ENCODE data around the gene ARL8A. TPM values are rescaled to one million over a fixed set of nuclear protein-coding genes. Genes with fewer than 3 reads are reported as not detected.
A peak's percentile ranks its signal among the peaks of the same experiment; 100 is the strongest.

ARL8A gene
- total RNA-seq, 2 donors from 2014 or later: 72.8 to 82.0 TPM

- no peaks in the 10 kb centered on the region for H3K27me3 ChIP-seq (ENCODE audit: control insufficient read depth, insufficient read depth, low read length, poor library complexity, severe bottlenecking)
- peaks cover 39% of the 10 kb centered on the region for H3K4me1 Mint-ChIP-seq
- WGBS, 2 experiments (ENCODE audit: insufficient coverage in 1 of 2, insufficient read length in 1 of 2): 84 to 88% methylated on average over 7 to 13 of the region's 13 CpGs
- H3K4me3 Mint-ChIP-seq: no peak overlapping the region
- no peak for TF ChIP-seq CTCF (conservative IDR thresholded peaks at IDR 0.05)
- H3K27ac Mint-ChIP-seq: peak overlapping the region; percentile 74
- H3K4me1 ChIP-seq (ENCODE audit: control insufficient read depth, insufficient read depth, low read length): peaks cover 10% of the 10 kb centered on the region
- no peaks in the 10 kb centered on the region for H3K9me3 ChIP-seq (ENCODE audit: control insufficient read depth, low read length)
- H3K4me3 ChIP-seq (ENCODE audit: low read length): no peak overlapping the region
- H3K9ac ChIP-seq (ENCODE audit: extremely low read depth, low read length, poor library complexity, severe bottlenecking): no peak overlapping the region
- H3K9me3 Mint-ChIP-seq: no peaks in the 10 kb centered on the region
- peak overlapping the region; percentile 21 for H3K27ac ChIP-seq (ENCODE audit: low read depth, low read length)
- H3K36me3 Mint-ChIP-seq (ENCODE audit: low read depth): no peaks in the 10 kb centered on the region
- DNase-seq: peak; percentile 65
- no peaks in the 10 kb centered on the region for H3K36me3 ChIP-seq (ENCODE audit: control insufficient read depth, insufficient read depth, low read length)
- no peaks in the 10 kb centered on the region for H3K27me3 Mint-ChIP-seq (ENCODE audit: insufficient read depth)
These were observed 36.5 kb downstream of the ARL8A start for GRCh38 chr1:202107801-202108731.

- Histone ChIP-seq H3K4me3 (ENCODE audit: low read length) (no peak overlapping the region), H3K27me3 (ENCODE audit: control insufficient read depth, insufficient read depth, low read length, poor library complexity, severe bottlenecking) (no peaks in the 10 kb centered on the region), H3K27ac (ENCODE audit: low read depth, low read length) (no peak overlapping the region), H3K9me3 (ENCODE audit: control insufficient read depth, low read length) (no peaks in the 10 kb centered on the region), H3K9ac (ENCODE audit: extremely low read depth, low read length, poor library complexity, severe bottlenecking) (no peak overlapping the region), H3K36me3 (ENCODE audit: control insufficient read depth, insufficient read depth, low read length) (no peaks in the 10 kb centered on the region), H3K4me1 (ENCODE audit: control insufficient read depth, insufficient read depth, low read length) (peaks cover 10% of the 10 kb centered on the region)
- peak; percentile 67 for DNase-seq
- H3K4me3 Mint-ChIP-seq: no peak overlapping the region
- H3K9me3 Mint-ChIP-seq: no peaks in the 10 kb centered on the region
- H3K27ac Mint-ChIP-seq: peak overlapping the region; percentile 74
- H3K4me1 Mint-ChIP-seq: peaks cover 36% of the 10 kb centered on the region
- no peak for TF ChIP-seq CTCF (conservative IDR thresholded peaks at IDR 0.05)
- H3K36me3 Mint-ChIP-seq (ENCODE audit: low read depth): no peaks in the 10 kb centered on the region
- no peaks in the 10 kb centered on the region for H3K27me3 Mint-ChIP-seq (ENCODE audit: insufficient read depth)
- WGBS, 2 experiments (ENCODE audit: insufficient coverage in 1 of 2, insufficient read length in 1 of 2): 81 to 84% methylated on average over 5 of the region's 5 CpGs
These were observed 37.2 kb downstream of the ARL8A start for GRCh38 chr1:202107321-202107761.

- Histone ChIP-seq H3K4me3 (ENCODE audit: low read length) (no peak overlapping the region), H3K9ac (ENCODE audit: extremely low read depth, low read length, poor library complexity, severe bottlenecking) (no peak overlapping the region), H3K4me1 (ENCODE audit: control insufficient read depth, insufficient read depth, low read length) (peaks cover 10% of the 10 kb centered on the region), H3K27me3 (ENCODE audit: control insufficient read depth, insufficient read depth, low read length, poor library complexity, severe bottlenecking) (no peaks in the 10 kb centered on the region), H3K27ac (ENCODE audit: low read depth, low read length) (no peak overlapping the region), H3K36me3 (ENCODE audit: control insufficient read depth, insufficient read depth, low read length) (no peaks in the 10 kb centered on the region), H3K9me3 (ENCODE audit: control insufficient read depth, low read length) (no peaks in the 10 kb centered on the region)
- Mint-ChIP-seq H3K27ac (peak overlapping the region; percentile 97), H3K27me3 (ENCODE audit: insufficient read depth) (no peaks in the 10 kb centered on the region), H3K9me3 (no peaks in the 10 kb centered on the region), H3K36me3 (ENCODE audit: low read depth) (no peaks in the 10 kb centered on the region), H3K4me1 (peaks cover 38% of the 10 kb centered on the region), H3K4me3 (no peak overlapping the region)
- DNase-seq: peak; percentile 69
- no peak for TF ChIP-seq CTCF (conservative IDR thresholded peaks at IDR 0.05)
- WGBS, 2 experiments (ENCODE audit: insufficient coverage in 1 of 2, insufficient read length in 1 of 2): 87 to 97% methylated on average over 3 to 10 of the region's 10 CpGs
These were observed 37.9 kb downstream of the ARL8A start for GRCh38 chr1:202106340-202107254.
